GM18526 (cell line): Measurements from ENCODE around the gene NANOG.
"Not testable (repeated sequence)": the region's sequence is repeated elsewhere in the genome, so short reads cannot be mapped to it uniquely, and the experiment has no call there.

Experiments
- POLR2A ChIP-seq: IDR thresholded peaks from 3 replicates; pipeline ENCODE4 v1.6.1; 2011; ENCODE audit not compliant: insufficient read length; ENCODE audit errors: extremely low read depth

Gene NANOG

DNA sequence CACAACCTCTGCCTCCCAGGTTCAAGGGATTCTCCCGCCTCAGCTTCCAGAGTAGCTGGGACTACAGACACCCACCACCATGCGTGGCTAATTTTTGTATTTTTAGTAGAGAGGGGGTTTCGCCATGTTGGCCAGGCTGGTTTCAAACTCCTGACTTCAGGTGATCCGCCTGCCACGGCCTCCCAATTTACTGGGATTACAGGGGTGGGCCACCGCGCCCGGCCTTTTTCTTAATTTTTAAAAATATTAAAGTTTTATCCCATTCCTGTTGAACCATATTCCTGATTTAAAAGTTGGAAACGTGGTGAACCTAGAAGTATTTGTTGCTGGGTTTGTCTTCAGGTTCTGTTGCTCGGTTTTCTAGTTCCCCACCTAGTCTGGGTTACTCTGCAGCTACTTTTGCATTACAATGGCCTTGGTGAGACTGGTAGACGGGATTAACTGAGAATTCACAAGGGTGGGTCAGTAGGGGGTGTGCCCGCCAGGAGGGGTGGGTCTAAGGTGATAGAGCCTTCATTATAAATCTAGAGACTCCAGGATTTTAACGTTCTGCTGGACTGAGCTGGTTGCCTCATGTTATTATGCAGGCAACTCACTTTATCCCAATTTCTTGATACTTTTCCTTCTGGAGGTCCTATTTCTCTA is at the start of gene NANOG:
NANOG (plus strand) TSS at position 519 of the 645 bp plus-strand sequence. CDS start 213 bp downstream, outside the sequence.
- TF ChIP-seq POLR2A: not testable (repeated sequence)

DNA sequence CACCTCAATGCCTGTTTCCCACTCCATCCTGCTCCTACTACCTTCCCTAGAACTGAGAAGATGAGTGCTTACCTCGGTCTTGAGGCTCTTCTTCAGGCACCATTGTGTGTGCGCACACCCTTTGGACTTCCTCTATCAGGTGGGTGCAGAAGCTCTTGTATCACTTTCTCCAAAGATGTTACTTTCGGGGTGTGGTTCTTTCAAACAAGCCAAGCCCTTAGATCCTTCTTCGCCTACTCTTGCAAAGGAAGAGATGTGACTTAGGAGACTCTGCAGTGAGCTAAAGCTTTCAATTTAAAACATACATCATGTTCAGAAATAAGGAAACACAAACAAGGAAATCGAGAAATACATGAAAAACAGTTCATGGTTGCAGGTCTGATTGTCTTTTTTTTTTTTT is 42.0 kb upstream of the NANOG start, which contains the start of gene CLEC4C:
CLEC4C (minus strand) TSS at position 130 of the 400 bp plus-strand sequence; CDS start at position 103, 27 bp downstream.
- no peak for TF ChIP-seq POLR2A

DNA sequence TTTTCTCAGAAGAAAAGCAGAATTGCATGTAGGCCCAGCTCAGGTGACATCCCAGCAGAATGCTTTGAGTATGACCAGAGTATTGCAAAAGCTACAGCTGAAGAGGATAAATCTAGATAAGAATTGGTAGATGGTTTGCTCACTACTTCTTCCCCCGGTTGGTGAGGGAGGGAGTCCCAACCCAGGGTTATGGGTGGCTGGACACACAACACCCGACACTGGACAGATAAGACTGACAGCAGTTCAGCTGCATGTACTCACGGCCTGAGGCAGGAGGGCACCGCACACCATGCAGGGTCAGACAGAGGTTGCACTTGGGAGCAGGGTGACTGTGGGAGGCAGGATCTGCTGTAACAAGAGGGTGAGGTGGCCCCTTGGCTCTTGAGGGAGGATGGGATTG is 40.4 kb upstream of the NANOG start:
- TF ChIP-seq POLR2A: no peak

DNA sequence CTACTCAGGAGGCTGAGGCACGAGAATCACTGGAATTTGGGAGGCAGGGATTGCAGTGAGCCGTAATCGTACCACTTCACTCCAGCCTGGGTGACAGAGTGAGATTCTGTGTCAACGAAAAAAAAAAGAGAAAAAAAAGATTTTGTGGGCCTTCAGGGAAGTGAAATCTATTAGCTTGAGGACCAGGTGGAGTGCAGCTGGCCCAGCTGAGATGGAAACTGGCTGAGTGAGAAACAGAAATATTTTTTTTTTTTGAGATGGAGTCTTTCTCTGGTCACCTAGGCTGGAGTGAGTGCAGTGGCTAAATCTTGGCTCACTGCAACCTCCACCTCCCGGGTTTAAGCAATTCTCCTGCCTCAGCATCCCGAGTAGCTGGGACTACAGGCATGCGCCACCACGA is 39.8 kb upstream of the NANOG start:
- TF ChIP-seq POLR2A: no peak

DNA sequence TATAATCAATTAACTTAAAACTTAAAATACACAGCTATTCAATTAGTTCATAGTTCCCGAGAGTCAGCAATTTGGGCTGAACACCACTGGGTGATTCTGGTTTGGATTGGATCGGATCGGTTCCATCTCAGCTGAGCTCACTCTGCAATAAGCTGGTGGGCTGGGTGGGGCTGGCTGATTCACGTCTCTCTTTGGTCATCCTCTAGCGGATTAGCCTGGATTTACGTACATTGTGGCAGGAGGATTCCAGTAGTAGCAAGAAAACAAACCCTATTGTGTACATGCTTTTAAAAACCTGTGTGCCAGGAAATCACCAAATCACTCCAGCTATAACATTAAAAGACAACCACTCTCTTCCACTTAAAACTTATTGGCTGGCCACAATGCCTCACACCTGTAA is 38.9 kb upstream of the NANOG start:
- TF ChIP-seq POLR2A: no peak

DNA sequence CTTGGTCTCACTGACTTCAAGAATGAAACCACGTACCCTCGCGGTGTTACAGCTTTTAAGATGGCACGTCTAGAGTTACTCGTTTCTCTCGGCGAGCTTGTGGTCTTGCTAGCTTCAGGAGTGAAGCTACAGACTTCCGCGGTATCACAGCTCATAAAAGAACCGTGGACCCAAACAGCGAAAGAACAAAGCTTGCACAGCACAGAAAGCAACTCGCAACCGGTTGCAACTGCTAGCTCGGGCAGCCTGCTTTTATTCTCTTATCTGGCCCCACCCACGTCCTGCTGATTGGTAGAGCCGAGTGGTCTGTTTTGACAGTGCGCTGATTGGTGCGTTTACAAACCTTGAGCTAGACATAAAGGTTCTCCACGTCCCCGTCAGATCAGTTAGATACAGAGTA is 37.8 kb upstream of the NANOG start:
- TF ChIP-seq POLR2A: no peak

DNA sequence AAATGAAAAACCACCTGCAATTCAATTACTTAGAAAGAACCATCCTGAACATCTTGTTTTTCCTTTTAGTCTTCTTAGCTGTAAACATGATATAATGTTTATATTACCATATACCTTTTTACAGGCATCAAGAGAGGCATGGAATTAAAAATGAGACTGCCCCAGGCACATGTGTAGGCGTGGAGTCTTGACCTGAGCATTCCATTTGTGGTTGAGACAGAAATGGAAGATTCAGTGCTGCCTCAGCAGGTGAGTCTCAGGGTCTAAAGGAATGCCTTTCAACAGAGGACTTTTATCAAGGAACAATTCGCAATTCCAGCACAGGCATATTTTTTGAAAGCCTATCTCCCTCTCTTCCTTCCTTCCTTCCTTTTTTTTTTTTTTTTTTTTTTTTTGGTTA is 32.2 kb upstream of the NANOG start:
- TF ChIP-seq POLR2A: no peak

DNA sequence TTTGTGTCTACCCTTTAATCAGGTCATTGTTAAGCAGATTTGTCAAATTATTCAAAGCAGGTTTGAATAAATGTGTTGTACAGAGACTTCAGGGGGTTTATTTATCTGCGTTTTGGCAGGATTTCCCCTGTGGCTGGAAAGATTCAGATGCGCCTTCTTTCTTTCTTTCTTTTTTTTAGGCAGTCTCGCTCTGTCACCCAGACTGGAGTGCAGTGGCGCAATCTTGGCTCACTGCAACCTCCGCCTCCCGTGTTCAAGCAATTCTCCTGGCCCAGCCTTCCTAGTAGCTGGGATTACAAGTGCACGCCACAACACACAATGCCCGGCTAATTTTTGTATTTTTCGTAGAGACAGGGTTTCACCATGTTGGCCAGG is 30.4 kb upstream of the NANOG start:
- no peak for TF ChIP-seq POLR2A

DNA sequence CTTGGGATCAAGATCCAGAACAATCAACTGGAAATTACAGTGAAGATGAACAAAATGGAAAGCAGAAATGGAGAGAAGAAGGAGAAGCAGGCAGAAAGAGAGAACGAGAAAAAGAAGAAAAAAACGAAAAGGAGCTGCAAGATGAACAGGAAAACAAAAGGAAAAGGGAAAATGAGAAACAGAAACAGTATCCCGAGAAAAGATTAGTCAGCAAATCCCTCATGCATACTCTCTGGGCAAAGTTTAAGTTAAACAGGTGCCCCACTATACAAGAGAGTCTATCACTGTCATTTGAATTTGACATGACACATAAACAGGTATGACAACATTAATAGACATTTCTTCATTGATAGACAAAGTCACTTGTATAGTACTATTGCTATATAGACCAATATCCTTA is 19.2 kb upstream of the NANOG start:
- no peak for TF ChIP-seq POLR2A

DNA sequence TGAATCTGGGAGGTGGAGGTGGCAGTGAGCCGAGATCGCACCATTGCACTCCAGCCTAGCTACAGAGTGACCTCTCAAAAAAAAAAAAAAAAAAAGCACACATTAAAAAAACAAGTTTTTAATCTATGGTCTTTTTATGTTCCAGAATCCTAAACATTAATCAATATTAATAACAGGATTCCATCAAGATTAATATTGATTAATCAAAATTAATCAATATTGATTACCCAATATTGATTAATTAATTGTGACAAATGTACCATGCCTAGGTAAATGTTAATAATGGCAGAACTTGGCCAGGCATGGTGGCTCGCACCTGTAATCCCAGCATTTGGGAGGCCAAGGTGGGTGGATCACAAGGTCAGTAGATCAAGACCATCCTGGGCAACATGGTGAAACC is 7.9 kb upstream of the NANOG start:
- TF ChIP-seq POLR2A: no peak

DNA sequence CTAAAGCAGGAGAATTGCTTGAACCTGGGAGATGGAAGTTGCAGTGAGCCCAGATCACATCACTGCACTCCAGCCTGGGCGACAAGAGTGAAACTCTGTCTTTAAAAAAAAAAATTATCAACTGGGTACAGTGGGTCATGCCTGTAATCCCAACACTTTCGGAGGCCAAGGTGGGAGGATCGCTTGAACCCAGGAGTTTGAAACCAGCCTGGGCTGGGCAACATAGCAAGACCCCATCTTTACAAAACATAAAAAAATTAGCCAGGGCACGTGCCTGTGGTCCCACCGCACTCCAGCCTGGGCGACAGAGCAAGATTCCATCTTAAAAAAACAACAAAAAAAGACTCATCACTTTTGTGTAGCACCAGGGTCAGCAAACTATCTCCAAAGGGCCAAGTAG is 7.1 kb upstream of the NANOG start:
- no peak for TF ChIP-seq POLR2A

DNA sequence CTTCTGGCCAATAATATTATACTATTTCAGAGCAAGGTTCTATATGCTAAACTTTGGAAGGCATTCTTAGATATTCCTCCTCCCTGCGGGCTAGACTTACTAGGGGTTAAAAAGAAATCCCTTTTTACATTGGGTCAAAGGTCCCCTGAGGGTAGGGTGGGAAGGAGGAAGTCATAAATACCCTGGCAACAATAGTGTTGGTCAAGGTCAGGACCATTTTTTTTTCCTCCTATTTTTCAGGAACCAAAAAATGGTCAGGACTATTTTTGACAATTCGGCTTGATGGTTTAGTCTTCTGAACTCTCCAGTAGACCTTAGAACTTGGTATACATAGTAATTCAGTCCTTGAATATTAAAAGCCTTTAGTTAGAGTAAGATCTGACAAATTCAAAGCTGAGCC is 4.5 kb upstream of the NANOG start:
- no peak for TF ChIP-seq POLR2A

DNA sequence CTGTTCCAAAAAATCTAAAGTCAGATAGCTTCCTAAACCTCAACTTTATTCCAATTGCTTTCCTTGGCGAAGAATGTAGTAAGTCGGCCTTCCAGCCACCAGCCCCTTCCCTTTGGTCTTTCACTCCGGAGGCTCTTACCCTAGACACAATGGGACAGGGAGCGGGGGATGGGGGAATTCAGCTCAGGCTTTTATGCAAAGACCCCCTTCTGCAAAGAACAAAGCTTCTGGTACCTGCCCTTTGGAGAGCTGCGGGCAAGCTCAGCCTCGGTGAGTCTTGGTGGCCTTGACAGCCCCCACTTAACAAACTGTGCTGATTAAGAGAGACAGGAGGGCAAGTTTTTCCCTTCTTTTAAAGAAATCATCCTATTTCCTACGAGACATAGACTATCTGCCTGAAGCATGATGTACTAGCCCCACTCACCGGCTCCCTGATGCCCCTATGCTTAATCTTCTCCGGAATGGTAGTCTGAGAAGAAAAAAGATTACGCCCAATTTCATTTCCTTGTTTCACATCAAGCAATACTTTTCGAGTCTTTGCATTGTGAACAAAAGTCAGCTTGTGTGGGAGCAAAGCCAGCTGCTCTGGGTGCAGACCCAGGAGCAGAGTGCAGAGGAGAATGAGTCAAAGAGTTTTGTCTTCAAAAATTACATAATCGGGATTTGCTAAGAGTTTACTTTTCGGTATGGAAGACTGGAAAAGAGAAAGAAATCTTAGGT is 1.5 kb upstream of the NANOG start:
- no peak for TF ChIP-seq POLR2A

DNA sequence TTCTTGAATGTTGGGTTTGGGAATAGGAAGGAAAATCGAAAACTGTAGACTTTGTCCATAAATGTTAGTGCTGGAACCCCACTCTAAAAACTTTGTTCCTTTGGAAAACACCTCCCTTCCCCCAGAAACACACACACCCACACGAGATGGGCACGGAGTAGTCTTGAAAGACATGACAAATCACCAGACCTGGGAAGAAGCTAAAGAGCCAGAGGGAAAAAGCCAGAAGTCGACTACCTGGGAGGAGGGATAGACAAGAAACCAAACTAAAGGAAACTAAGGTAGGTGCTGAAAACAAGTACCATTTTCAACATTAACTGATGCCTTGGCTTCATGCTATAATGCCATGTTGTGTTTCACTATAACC is 925 bp upstream of the NANOG start:
- no peak for TF ChIP-seq POLR2A

DNA sequence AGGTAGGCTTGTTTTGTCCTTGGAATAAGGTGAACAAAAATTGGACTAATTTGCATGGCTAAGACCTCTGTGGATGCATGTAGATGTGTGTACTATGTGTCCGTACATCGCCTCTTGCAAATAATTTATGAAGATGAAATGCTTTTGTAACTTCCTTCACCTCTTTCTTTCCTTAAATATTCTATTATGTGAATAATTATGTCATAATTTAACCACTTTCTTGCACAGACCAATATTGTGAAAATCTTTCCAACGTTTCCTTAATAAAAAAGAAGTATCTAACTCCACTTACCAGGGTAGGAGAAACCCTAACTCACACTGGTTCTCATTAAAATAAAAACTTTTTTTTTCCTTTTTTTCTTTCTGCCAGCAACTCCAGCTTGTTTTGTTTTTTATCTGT is 4.0 kb downstream of the NANOG start:
- no peak for TF ChIP-seq POLR2A

DNA sequence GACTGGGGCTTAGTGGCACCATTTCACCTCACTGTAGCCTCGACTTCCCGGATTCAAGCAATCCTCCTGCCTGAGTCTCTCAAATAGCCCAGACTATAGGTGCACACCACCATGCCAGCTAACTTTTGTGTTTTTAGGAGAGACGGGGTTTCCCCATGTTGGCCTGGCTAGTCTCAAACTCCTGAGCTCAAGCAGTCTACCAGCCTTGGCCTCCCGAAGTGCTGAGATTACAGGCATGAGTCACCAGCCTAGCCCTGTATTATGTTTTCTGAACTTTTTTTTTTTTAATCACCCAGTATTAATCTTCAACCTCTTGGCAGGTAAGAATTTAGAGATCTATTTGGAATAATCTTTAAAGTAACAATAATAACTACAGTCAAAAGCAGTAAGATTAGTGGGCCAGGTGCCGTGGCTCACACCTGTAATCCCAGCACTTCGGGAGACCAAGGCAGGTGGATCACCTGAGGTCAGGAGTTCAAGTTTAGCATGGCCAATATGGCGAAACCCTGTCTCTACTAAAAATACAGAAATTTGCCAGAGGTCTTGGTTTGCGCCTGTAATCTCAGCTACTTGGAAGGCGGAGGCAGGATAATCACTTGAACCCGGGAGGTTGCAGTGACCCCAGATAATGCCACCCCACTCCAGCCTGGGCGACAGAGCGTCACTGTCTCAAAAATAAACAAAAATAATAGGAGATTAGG is 8.6 kb downstream of the NANOG start:
- no peak for TF ChIP-seq POLR2A
